Kidney tubule cell (primary cell): ENCODE measurements around the gene AGBL2.

Experiments
- DNase-seq: peaks from one replicate; pipeline ENCODE4 v3.0.0-alpha.2; 2018; ENCODE audit warnings: low spot score

The AGBL2 gene

DNA sequence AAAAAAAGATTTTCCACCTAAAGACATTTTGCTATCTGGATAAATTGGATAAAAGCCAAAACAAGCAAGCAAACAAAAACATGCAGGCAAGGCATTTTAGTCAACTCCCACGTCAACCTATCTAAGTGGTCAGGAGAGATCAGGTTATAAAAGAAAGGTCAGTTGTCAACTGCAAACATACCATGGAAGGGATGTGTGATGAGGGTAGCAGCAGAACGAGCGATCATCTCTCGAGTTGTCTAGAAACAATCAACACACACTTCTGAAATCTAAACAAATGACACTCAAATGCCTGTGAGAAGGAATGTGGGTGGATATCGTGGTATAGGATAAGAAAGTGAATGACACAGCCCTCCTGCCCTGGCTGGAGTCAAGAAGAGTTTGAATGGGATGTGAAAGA lies 83.7 kb downstream of the AGBL2 start:
- no peak for DNase-seq

- no peak for DNase-seq
These were observed 87.1 kb downstream of the AGBL2 start for GRCh38 chr11:47628026-47628425.

DNA sequence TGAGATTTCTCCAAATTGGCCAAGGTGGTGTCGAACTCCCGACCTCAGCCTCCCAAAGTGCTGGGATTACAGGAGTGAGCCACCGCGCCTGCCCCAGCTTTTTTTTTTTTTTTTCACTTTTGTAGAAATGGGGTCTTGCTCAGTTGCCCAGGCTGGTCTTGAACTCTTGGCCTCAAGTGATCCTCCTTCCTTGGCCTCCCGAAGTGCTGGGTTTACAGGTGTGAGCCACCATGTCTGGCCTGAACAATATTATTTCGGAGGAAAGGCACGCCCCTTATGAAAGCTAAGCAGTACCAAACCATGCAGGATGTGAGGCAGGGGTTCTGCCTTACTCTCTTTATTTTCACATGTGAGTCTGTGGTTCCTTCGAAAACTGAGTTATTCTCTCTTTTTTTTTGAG lies 88.9 kb downstream of the AGBL2 start:
- DNase-seq: no peak

GRCh38 chr11:47620836-47621378 lies 94.3 kb downstream of the AGBL2 start:
- DNase-seq: no peak

GRCh38 chr11:47617417-47617809 lies 97.8 kb downstream of the AGBL2 start:
- DNase-seq: no peak

GRCh38 chr11:47616726-47617416 lies 98.3 kb downstream of the AGBL2 start:
- peak; percentile 24 for DNase-seq

- DNase-seq: no peak
These were observed 99.9 kb downstream of the AGBL2 start for GRCh38 chr11:47615249-47615648.

GRCh38 chr11:47611348-47611794 lies 103.8 kb downstream of the AGBL2 start:
- no peak for DNase-seq

DNA sequence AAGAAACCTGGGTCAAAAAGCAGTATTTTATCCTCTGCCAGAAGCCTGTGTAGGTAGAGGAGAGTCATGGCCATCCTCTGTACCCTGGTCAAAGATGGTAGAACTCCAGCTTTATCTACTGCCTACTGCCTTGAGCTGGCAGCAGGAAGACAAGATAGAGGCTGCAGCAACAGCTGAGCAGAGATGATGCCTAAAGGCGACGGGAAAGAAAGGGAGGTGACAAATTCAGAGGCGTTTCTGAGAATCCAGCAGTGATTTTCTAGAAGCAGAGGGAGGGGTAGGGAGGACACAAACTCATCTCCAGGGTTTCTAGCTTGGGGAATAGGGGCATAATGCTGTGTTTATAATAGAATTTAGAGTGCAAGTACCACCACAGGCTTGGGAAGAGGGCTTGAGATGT lies 105.5 kb downstream of the AGBL2 start:
- DNase-seq: no peak
